HG02870 (cell line): ENCODE measurements around the gene TTLL4.
"Not testable (repeated sequence)": the region's sequence is repeated elsewhere in the genome, so short reads cannot be mapped to it uniquely, and the experiment has no call there.

Experiments
- ATAC-seq: cut with Tn5 transposase; IDR thresholded peaks from one replicate; pipeline ENCODE4 v1.9.1; 2021; ENCODE audit warnings: mild to moderate bottlenecking, moderate library complexity; ENCODE audit not compliant: unreplicated experiment

Gene TTLL4

GRCh38 chr2:218710687-218711549 lies at the start of gene TTLL4:
TTLL4 (plus strand) TSS chr2:218710835; CDS start chr2:218737677, 26,842 bp downstream.
- ATAC-seq, result peak; percentile 87

- ATAC-seq, result no peak
Observed at GRCh38 chr2:218662377-218662776, 48.3 kb upstream of the TTLL4 start.

GRCh38 chr2:218662827-218663226 lies 47.8 kb upstream of the TTLL4 start:
- ATAC-seq, result no peak

GRCh38 chr2:218663901-218664300 lies 46.7 kb upstream of the TTLL4 start:
- no peak for ATAC-seq

- ATAC-seq, result no peak
Observed at GRCh38 chr2:218664653-218665052, 46.0 kb upstream of the TTLL4 start.

- ATAC-seq, result no peak
Observed at GRCh38 chr2:218671097-218671653, 39.5 kb upstream of the TTLL4 start.

- ATAC-seq, result peak; percentile 96
Observed at GRCh38 chr2:218671654-218672566, 38.7 kb upstream of the TTLL4 start, which contains the start of the genes RNF25 and STK36. RNF25 (minus strand) TSS chr2:218672002; CDS start chr2:218671970, 32 bp downstream. STK36 (plus strand) TSS chr2:218672086; CDS start chr2:218672830, 744 bp downstream.

GRCh38 chr2:218679119-218679518 lies 31.5 kb upstream of the TTLL4 start:
- ATAC-seq, result no peak

GRCh38 chr2:218680061-218680460 lies 30.6 kb upstream of the TTLL4 start:
- no peak for ATAC-seq

GRCh38 chr2:218687400-218688060 lies 23.1 kb upstream of the TTLL4 start:
- ATAC-seq, result not testable (repeated sequence)

GRCh38 chr2:218691234-218691633 lies 19.4 kb upstream of the TTLL4 start:
- ATAC-seq, result no peak

GRCh38 chr2:218694405-218695145 lies 16.1 kb upstream of the TTLL4 start:
- ATAC-seq, result no peak

- no peak for ATAC-seq
Observed at GRCh38 chr2:218698885-218699284, 11.8 kb upstream of the TTLL4 start.

GRCh38 chr2:218701806-218702205 lies 8.8 kb upstream of the TTLL4 start:
- no peak for ATAC-seq

GRCh38 chr2:218703341-218703740 lies 7.3 kb upstream of the TTLL4 start:
- ATAC-seq, result no peak

GRCh38 chr2:218708086-218708485 lies 2.5 kb upstream of the TTLL4 start:
- ATAC-seq, result peak; percentile 35

GRCh38 chr2:218709908-218710307 lies 727 bp upstream of the TTLL4 start:
- no peak for ATAC-seq

GRCh38 chr2:218710334-218710686 lies 325 bp upstream of the TTLL4 start:
- no peak for ATAC-seq

- no peak for ATAC-seq
Observed at GRCh38 chr2:218711550-218711929, 905 bp downstream of the TTLL4 start.

GRCh38 chr2:218713922-218714321 lies 3.3 kb downstream of the TTLL4 start:
- no peak for ATAC-seq
